Omental fat pad (tissue), 4 donors: ENCODE measurements around the gene INVS. TPM values are rescaled to one million over a fixed set of nuclear protein-coding genes. Genes with fewer than 3 reads are reported as not detected.

ENCODE experiments used
- ATAC-seq: fragments of 150-250 bp; one replicate; pipeline ENCODE4 v1.9.1; 2016; ENCODE audit warnings: mild to moderate bottlenecking, moderate library complexity; ENCODE audit not compliant: low FRiP score
- DNase-seq: peaks from one replicate; pipeline ENCODE4 v3.0.0-alpha.2; 2019; ENCODE audit warnings: low spot score
- CTCF ChIP-seq, 3 donors: fragments of 450-650 bp; IDR thresholded peaks; one replicate each; pipeline ENCODE4 v1.5.1; 2016 to 2017; ENCODE audit warnings: antibody characterized with exemption in 3 of 3, mild to moderate bottlenecking in 3 of 3, moderate library complexity in 2 of 3
- total RNA-seq, 4 donors: library from RNA; depleted of rRNA; stranded (reverse); fragments of >200 nt; gene quantifications; one replicate each; pipeline ENCODE4 v1.1.0, GENCODE V29; 2016

Gene INVS
- total RNA-seq, 4 donors from 2014 or later = 22.1 to 44.5 (median 26.3) TPM

- ATAC-seq = no peak
- no peak for TF ChIP-seq CTCF (IDR thresholded peaks at IDR 0.05)
- DNase-seq = no peak
Measured at GRCh38 chr9:100287186-100287585, 188.1 kb downstream of the INVS start.

- no peak for TF ChIP-seq CTCF (IDR thresholded peaks at IDR 0.05)
- DNase-seq (no peak), ATAC-seq (no peak)
Measured at GRCh38 chr9:100290714-100291113, 191.7 kb downstream of the INVS start.

- no peak for ATAC-seq
- no peak for DNase-seq
- TF ChIP-seq CTCF (IDR thresholded peaks at IDR 0.05) = no peak
Measured at GRCh38 chr9:100292414-100292813, 193.4 kb downstream of the INVS start.

- ATAC-seq (no peak), DNase-seq (no peak)
- TF ChIP-seq CTCF (IDR thresholded peaks at IDR 0.05) = no peak
Measured at GRCh38 chr9:100294341-100294740, 195.3 kb downstream of the INVS start.

- TF ChIP-seq CTCF (IDR thresholded peaks at IDR 0.05) = no peak
- ATAC-seq (no peak), DNase-seq (no peak)
Measured at GRCh38 chr9:100294806-100295205, 195.8 kb downstream of the INVS start.

- no peak for TF ChIP-seq CTCF (IDR thresholded peaks at IDR 0.05)
- ATAC-seq = no peak
- no peak for DNase-seq
Measured at GRCh38 chr9:100295240-100295639, 196.2 kb downstream of the INVS start.

- TF ChIP-seq CTCF (IDR thresholded peaks at IDR 0.05) = no peak
- DNase-seq = no peak
- ATAC-seq = no peak
Measured at GRCh38 chr9:100296407-100296806, 197.4 kb downstream of the INVS start.
